ENCODE measurements around the gene PLEKHA7.

- TF ChIP-seq, protein P1, sequence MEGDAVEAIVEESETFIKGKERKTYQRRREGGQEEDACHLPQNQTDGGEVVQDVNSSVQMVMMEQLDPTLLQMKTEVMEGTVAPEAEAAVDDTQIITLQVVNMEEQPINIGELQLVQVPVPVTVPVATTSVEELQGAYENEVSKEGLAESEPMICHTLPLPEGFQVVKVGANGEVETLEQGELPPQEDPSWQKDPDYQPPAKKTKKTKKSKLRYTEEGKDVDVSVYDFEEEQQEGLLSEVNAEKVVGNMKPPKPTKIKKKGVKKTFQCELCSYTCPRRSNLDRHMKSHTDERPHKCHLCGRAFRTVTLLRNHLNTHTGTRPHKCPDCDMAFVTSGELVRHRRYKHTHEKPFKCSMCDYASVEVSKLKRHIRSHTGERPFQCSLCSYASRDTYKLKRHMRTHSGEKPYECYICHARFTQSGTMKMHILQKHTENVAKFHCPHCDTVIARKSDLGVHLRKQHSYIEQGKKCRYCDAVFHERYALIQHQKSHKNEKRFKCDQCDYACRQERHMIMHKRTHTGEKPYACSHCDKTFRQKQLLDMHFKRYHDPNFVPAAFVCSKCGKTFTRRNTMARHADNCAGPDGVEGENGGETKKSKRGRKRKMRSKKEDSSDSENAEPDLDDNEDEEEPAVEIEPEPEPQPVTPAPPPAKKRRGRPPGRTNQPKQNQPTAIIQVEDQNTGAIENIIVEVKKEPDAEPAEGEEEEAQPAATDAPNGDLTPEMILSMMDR (IDR thresholded peaks at IDR 0.05; ENCODE audit: low read depth, low read length): no peak
- TF ChIP-seq MYC (IDR thresholded peaks at IDR 0.05; ENCODE audit: low read depth, low read length) (no peak), POLR2A (IDR thresholded peaks at IDR 0.05; ENCODE audit: extremely low read depth, insufficient read length) (no peak)
Observed at GRCh38 chr11:16989554-16989953, 24.7 kb downstream of the PLEKHA7 start.
